Peyer's patch (tissue), 4 donors: ENCODE results near the gene CDH8.

Experiments used
- POLR2A ChIP-seq, 2 donors: fragments of 450-650 bp; IDR thresholded peaks; one replicate each; pipeline ENCODE4 v1.5.1; 2017; ENCODE audit warnings: antibody characterized with exemption in 2 of 2, mild to moderate bottlenecking in 2 of 2, moderate library complexity in 2 of 2
- TF ChIP-seq, protein P1 (sequence below), 6 experiments: fragments of 450-650 bp in 4 of 6; fragments of 200-600 bp in 2 of 6; sonication (generic) in 1 of 6; IDR thresholded peaks; one replicate each; pipeline ENCODE4 v1.5.1; 2017 to 2019; ENCODE audit warnings: antibody characterized with exemption in 6 of 6, mild to moderate bottlenecking in 3 of 6, moderate library complexity in 1 of 6

DNA sequence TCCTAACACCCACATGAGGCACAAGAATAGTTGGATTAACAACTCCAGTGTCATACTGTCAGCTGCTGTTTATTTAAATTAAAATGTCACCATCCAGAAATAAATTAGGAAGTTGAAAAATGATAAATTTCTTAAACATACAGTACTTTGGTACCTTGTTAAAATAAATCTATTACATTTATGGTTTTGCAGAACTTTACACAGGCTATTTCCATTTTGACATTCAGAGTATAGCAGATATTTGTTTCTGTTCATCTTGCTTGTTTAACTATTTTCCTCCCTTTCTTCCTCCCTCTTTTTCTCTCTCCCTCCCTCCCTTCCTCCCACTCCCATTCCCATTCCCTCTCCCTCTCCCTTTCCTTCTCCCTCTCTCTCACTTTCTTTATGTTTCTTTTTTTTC, 310.1 kb downstream of the CDH8 start:
- TF ChIP-seq, protein P1, sequence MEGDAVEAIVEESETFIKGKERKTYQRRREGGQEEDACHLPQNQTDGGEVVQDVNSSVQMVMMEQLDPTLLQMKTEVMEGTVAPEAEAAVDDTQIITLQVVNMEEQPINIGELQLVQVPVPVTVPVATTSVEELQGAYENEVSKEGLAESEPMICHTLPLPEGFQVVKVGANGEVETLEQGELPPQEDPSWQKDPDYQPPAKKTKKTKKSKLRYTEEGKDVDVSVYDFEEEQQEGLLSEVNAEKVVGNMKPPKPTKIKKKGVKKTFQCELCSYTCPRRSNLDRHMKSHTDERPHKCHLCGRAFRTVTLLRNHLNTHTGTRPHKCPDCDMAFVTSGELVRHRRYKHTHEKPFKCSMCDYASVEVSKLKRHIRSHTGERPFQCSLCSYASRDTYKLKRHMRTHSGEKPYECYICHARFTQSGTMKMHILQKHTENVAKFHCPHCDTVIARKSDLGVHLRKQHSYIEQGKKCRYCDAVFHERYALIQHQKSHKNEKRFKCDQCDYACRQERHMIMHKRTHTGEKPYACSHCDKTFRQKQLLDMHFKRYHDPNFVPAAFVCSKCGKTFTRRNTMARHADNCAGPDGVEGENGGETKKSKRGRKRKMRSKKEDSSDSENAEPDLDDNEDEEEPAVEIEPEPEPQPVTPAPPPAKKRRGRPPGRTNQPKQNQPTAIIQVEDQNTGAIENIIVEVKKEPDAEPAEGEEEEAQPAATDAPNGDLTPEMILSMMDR (IDR thresholded peaks at IDR 0.05), result no peak
- TF ChIP-seq POLR2A (IDR thresholded peaks at IDR 0.05), result no peak
